Measurements from ENCODE around the gene CCDC88B. TPM values are rescaled to one million over a fixed set of nuclear protein-coding genes. Genes with fewer than 3 reads are reported as not detected.

The CCDC88B gene
- total and polyA plus RNA-seq, 9 of the 15 experiments (the other 6 are each of a cell fraction or from before 2014, with no cell fraction given), result 0.13 to 18.1 (median 7.9) TPM

GRCh38 chr11:64337538-64338249 lies 2.3 kb upstream of the CCDC88B start:
- Histone ChIP-seq H3K9ac (ENCODE audit: insufficient read depth in 1 of 2, low read depth in 2 of 2, low read length in 2 of 2) (no peak overlapping the region), H3K9me1 (ENCODE audit: control insufficient read depth, insufficient read depth, low read length) (no peaks in the 10 kb centered on the region), H2AFZ (ENCODE audit: low read depth, low read length) (0 out of 2 replicates have a peak overlapping the region, but pooled peaks have one; percentile 23), H3K36me3 (ENCODE audit: control insufficient read depth, insufficient read depth, low read length) (no peaks in the 10 kb centered on the region), H3K9me3 (replicated peaks; ENCODE audit: control insufficient read depth, insufficient read depth, low read depth, low read length) (no peaks in the 10 kb centered on the region), H3K4me1 (replicated peaks in 1 of 2; ENCODE audit: control insufficient read depth in 2 of 2, insufficient read depth in 2 of 2, low read length in 2 of 2) (peaks cover 31 to 56% of the 10 kb centered on the region in 2 experiments), H3K79me2 (ENCODE audit: control insufficient read depth, insufficient read depth, low read length) (no peaks in the 10 kb centered on the region), H3K4me2 (ENCODE audit: insufficient read depth, low read length) (no peak overlapping the region), H3K27ac (ENCODE audit: extremely low read depth, low read depth, low read length) (no peak overlapping the region), H3K27me3 (ENCODE audit: control insufficient read depth in 2 of 2, insufficient read depth in 2 of 2, low read length in 2 of 2) (no peaks in the 10 kb centered on the region), H4K20me1 (replicated peaks; ENCODE audit: control insufficient read depth, insufficient read depth, low read length) (no peaks in the 10 kb centered on the region), H3K4me3 (no peak overlapping the region)
- POLR2A ChIA-PET, result interaction anchor here (0.9 to 1.0 kb wide), 3 partner anchors 17 to 132 kb away, joined by 3 read pairs; partner anchors contain the start of gene PRDX5
- BruUV-seq (replicated peaks), result no TSS peak
- intact Hi-C loops (cut with micrococcal nuclease) (no loop called here), in situ Hi-C loops (cut with MboI) (no loop called here)
- FAIRE-seq (no peak), ATAC-seq (no peak), DNase-seq (ENCODE audit: extremely low read depth in 1 of 4, low spot score in 3 of 4) (no peak)
- 41% methylated on average over 8 of the region's 8 CpGs for WGBS (ENCODE audit: insufficient coverage, low coverage, missing lambda C conversion rate)
- CTCF ChIA-PET (ENCODE audit: low intra/inter-chr PET ratio), result no interaction called here
- TF ChIP-seq CHD4 (IDR thresholded peaks at IDR 0.05; ENCODE audit: insufficient read depth, insufficient replicate concordance, low read depth, low read length, poor library complexity, severe bottlenecking), result peak; percentile 85
- TF ChIP-seq TOE1 (IDR thresholded peaks at IDR 0.05; ENCODE audit: borderline replicate concordance), result no peak
- TF ChIP-seq TOE1 (CRISPR knock-in tag; IDR thresholded peaks at IDR 0.05; ENCODE audit: borderline replicate concordance, low read depth), result 0 out of 2 replicates have a peak, but pooled peaks have one; percentile 50
- no peak for TF ChIP-seq ATF1 (CRISPR knock-in tag; IDR thresholded peaks at IDR 0.05)
- 0 out of 2 replicates have a peak, but pooled peaks have one; percentile 33 for TF ChIP-seq ATF1 (tag; IDR thresholded peaks at IDR 0.05)
- TF ChIP-seq ADNP (tag; IDR thresholded peaks at IDR 0.05), result peak; percentile 92
- TF ChIP-seq ATF7 (IDR thresholded peaks at IDR 0.05), result peak; percentile 78; the same call in 1 of the 2 replicates
- 0 out of 2 replicates have a peak, but pooled peaks have one; percentile 32 for TF ChIP-seq NR2C2 (CRISPR knock-in tag; IDR thresholded peaks at IDR 0.05)
- no peak for TF ChIP-seq NR2C2 (tag; IDR thresholded peaks at IDR 0.05)
- peak; percentile 75 for TF ChIP-seq CEBPG (CRISPR knock-in tag; IDR thresholded peaks at IDR 0.05)
- TF ChIP-seq CEBPG (tag; conservative IDR thresholded peaks at IDR 0.05 in 1 of 2, IDR thresholded peaks at IDR 0.05 in 1 of 2), result peak in 1 of 2 experiments; percentile 76
- 0 out of 2 replicates have a peak, but pooled peaks have one; percentile 31 for TF ChIP-seq MTA1 (IDR thresholded peaks at IDR 0.05; ENCODE audit: borderline replicate concordance)
- no peak for TF ChIP-seq ZNF146 (CRISPR knock-in tag; IDR thresholded peaks at IDR 0.05; ENCODE audit: unreplicated experiment)
- peak; percentile 93 for TF ChIP-seq ZFP36 (IDR thresholded peaks at IDR 0.05; ENCODE audit: low read depth, low read length, partially characterized antibody)
- peak; percentile 93 for TF ChIP-seq HDAC2 (IDR thresholded peaks at IDR 0.05)
- no peak for TF ChIP-seq PHF21A (IDR thresholded peaks at IDR 0.05; ENCODE audit: borderline replicate concordance, low read depth)
- TF ChIP-seq YBX1 (IDR thresholded peaks at IDR 0.05), result no peak
- peak in 1 of 2 experiments; percentile 60; a peak in 3 of 4 replicates for TF ChIP-seq TRIM24 (IDR thresholded peaks at IDR 0.05)
- TF ChIP-seq BRD9 (IDR thresholded peaks at IDR 0.05; ENCODE audit: low read depth, partially characterized antibody), result peak; percentile 76
- TF ChIP-seq LEF1 (IDR thresholded peaks at IDR 0.05), result peak; percentile 27; the same call in 1 of the 2 replicates
- 0 out of 2 replicates have a peak, but pooled peaks have one; percentile 11 for TF ChIP-seq NFIC (IDR thresholded peaks at IDR 0.05)
- TF ChIP-seq, protein P1, sequence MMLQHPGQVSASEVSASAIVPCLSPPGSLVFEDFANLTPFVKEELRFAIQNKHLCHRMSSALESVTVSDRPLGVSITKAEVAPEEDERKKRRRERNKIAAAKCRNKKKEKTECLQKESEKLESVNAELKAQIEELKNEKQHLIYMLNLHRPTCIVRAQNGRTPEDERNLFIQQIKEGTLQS (IDR thresholded peaks at IDR 0.05), result peak; percentile 82
- TF ChIP-seq, protein P1 (CRISPR knock-in tag; conservative IDR thresholded peaks at IDR 0.05), result no peak
- TF ChIP-seq CBX1 (IDR thresholded peaks at IDR 0.05; ENCODE audit: low read depth), result 0 out of 2 replicates have a peak, but pooled peaks have one; percentile 41
- TF ChIP-seq ARNT (IDR thresholded peaks at IDR 0.05), result 0 out of 4 replicates have a peak, but pooled peaks of 1 of the 2 experiments have one; percentile 27
- TF ChIP-seq KDM1A (IDR thresholded peaks at IDR 0.05), result peak; percentile 90 to 94
